MG63 (cell line): ENCODE results near the gene WDR93. TPM values are rescaled to one million over a fixed set of nuclear protein-coding genes. Genes with fewer than 3 reads are reported as not detected.

Experiments
- DNase-seq: peaks from one replicate; pipeline ENCODE4 v3.0.0-alpha.2; 2020
- H3K27me3 ChIP-seq: fragments of 250-450 bp; sonication (Bioruptor Pico); 2 replicates; pipeline ENCODE4 v1.5.1; 2020; ENCODE audit warnings: mild to moderate bottlenecking, moderate library complexity
- H3K36me3 ChIP-seq: fragments of 250-450 bp; sonication (Bioruptor Pico); 2 replicates; pipeline ENCODE4 v1.5.1; 2020; ENCODE audit warnings: mild to moderate bottlenecking, moderate library complexity
- H3K4me3 ChIP-seq: fragments of 250-450 bp; sonication (Bioruptor Pico); 2 replicates; pipeline ENCODE4 v1.5.1; 2020; ENCODE audit warnings: mild to moderate bottlenecking, moderate library complexity
- H3K9me3 ChIP-seq: fragments of 250-450 bp; sonication (Bioruptor Pico); 2 replicates; pipeline ENCODE4 v1.5.1; 2020; ENCODE audit warnings: mild to moderate bottlenecking, moderate library complexity
- total RNA-seq: library from RNA; depleted of rRNA; stranded (reverse); fragments of >200 nt; shearing (Covaris generic); gene quantifications from 2 replicates; pipeline ENCODE4 v1.2.3, GENCODE V29; 2014; ENCODE audit warnings: low replicate concordance

The WDR93 gene
- total RNA-seq, 1 experiment from 2014 or later = 0.13 TPM

- no peaks in the 10 kb centered on the region for H3K36me3 ChIP-seq
- H3K9me3 ChIP-seq = no peaks in the 10 kb centered on the region
- DNase-seq = peak; percentile 93
- H3K27me3 ChIP-seq = no peaks in the 10 kb centered on the region
- H3K4me3 ChIP-seq = peak within 1 kb of the TSS; percentile 62
These were observed 60.2 kb downstream of the WDR93 start, which contains the start of gene MESP1 for GRCh38 chr15:89750560-89751542. TSS of gene MESP1 (minus strand) at chr15:89751249. CDS start at chr15:89751231, 18 bp downstream.

GRCh38 chr15:89751748-89752147 lies 61.1 kb downstream of the WDR93 start:
- no peaks in the 10 kb centered on the region for H3K36me3 ChIP-seq
- H3K27me3 ChIP-seq = no peaks in the 10 kb centered on the region
- no peaks in the 10 kb centered on the region for H3K9me3 ChIP-seq
- DNase-seq = no peak
- H3K4me3 ChIP-seq = no peak overlapping the region

GRCh38 chr15:89753855-89754254 lies 63.2 kb downstream of the WDR93 start:
- Histone ChIP-seq H3K9me3 (no peaks in the 10 kb centered on the region), H3K4me3 (no peak overlapping the region), H3K36me3 (no peaks in the 10 kb centered on the region), H3K27me3 (no peaks in the 10 kb centered on the region)
- no peak for DNase-seq

- DNase-seq = no peak
- no peaks in the 10 kb centered on the region for H3K9me3 ChIP-seq
- H3K4me3 ChIP-seq = no peak overlapping the region
- H3K36me3 ChIP-seq = no peaks in the 10 kb centered on the region
- H3K27me3 ChIP-seq = no peaks in the 10 kb centered on the region
These were observed 63.9 kb downstream of the WDR93 start for GRCh38 chr15:89754361-89755154.

- Histone ChIP-seq H3K27me3 (no peaks in the 10 kb centered on the region), H3K36me3 (no peaks in the 10 kb centered on the region), H3K9me3 (no peaks in the 10 kb centered on the region), H3K4me3 (no peak overlapping the region)
- DNase-seq = no peak
These were observed 65.1 kb downstream of the WDR93 start for GRCh38 chr15:89755701-89756100.

GRCh38 chr15:89756897-89757296 lies 66.3 kb downstream of the WDR93 start:
- H3K36me3 ChIP-seq = no peaks in the 10 kb centered on the region
- no peak for DNase-seq
- H3K27me3 ChIP-seq = no peaks in the 10 kb centered on the region
- H3K9me3 ChIP-seq = no peaks in the 10 kb centered on the region
- no peak overlapping the region for H3K4me3 ChIP-seq

GRCh38 chr15:89758283-89758682 lies 67.7 kb downstream of the WDR93 start:
- no peaks in the 10 kb centered on the region for H3K36me3 ChIP-seq
- no peak overlapping the region for H3K4me3 ChIP-seq
- no peak for DNase-seq
- no peaks in the 10 kb centered on the region for H3K27me3 ChIP-seq
- H3K9me3 ChIP-seq = no peaks in the 10 kb centered on the region

GRCh38 chr15:89758981-89759380 lies 68.4 kb downstream of the WDR93 start:
- Histone ChIP-seq H3K9me3 (no peaks in the 10 kb centered on the region), H3K4me3 (no peak overlapping the region), H3K27me3 (no peaks in the 10 kb centered on the region), H3K36me3 (no peaks in the 10 kb centered on the region)
- DNase-seq = no peak

- Histone ChIP-seq H3K36me3 (no peaks in the 10 kb centered on the region), H3K27me3 (no peaks in the 10 kb centered on the region), H3K4me3 (no peak overlapping the region), H3K9me3 (no peaks in the 10 kb centered on the region)
- DNase-seq = no peak
These were observed 69.2 kb downstream of the WDR93 start for GRCh38 chr15:89759835-89760234.

GRCh38 chr15:89760303-89761008 lies 69.8 kb downstream of the WDR93 start:
- no peaks in the 10 kb centered on the region for H3K27me3 ChIP-seq
- H3K9me3 ChIP-seq = no peaks in the 10 kb centered on the region
- H3K4me3 ChIP-seq = no peak overlapping the region
- no peaks in the 10 kb centered on the region for H3K36me3 ChIP-seq
- peak; percentile 69 for DNase-seq

GRCh38 chr15:89761009-89761831 lies 70.6 kb downstream of the WDR93 start:
- Histone ChIP-seq H3K9me3 (no peaks in the 10 kb centered on the region), H3K4me3 (no peak overlapping the region), H3K27me3 (no peaks in the 10 kb centered on the region), H3K36me3 (no peaks in the 10 kb centered on the region)
- peak; percentile 56 for DNase-seq

- no peak for DNase-seq
- Histone ChIP-seq H3K4me3 (no peak overlapping the region), H3K27me3 (no peaks in the 10 kb centered on the region), H3K36me3 (no peaks in the 10 kb centered on the region), H3K9me3 (no peaks in the 10 kb centered on the region)
These were observed 71.3 kb downstream of the WDR93 start for GRCh38 chr15:89761929-89762328.

GRCh38 chr15:89765694-89766093 lies 75.1 kb downstream of the WDR93 start:
- no peak for DNase-seq
- H3K9me3 ChIP-seq = no peaks in the 10 kb centered on the region

GRCh38 chr15:89766357-89767311 lies 76.0 kb downstream of the WDR93 start:
- no peaks in the 10 kb centered on the region for H3K9me3 ChIP-seq
- DNase-seq = peak; percentile 51
- no peaks in the 10 kb centered on the region for H3K27me3 ChIP-seq
- H3K36me3 ChIP-seq = no peaks in the 10 kb centered on the region
- no peak overlapping the region for H3K4me3 ChIP-seq

More at GRCh38 chr15:89765694-89766093, 75.1 kb downstream of the WDR93 start:
- H3K36me3 ChIP-seq = no peaks in the 10 kb centered on the region
- H3K4me3 ChIP-seq = no peak overlapping the region
- H3K27me3 ChIP-seq = no peaks in the 10 kb centered on the region

- DNase-seq = no peak
- H3K9me3 ChIP-seq = no peaks in the 10 kb centered on the region
- H3K4me3 ChIP-seq = no peak overlapping the region
- H3K36me3 ChIP-seq = no peaks in the 10 kb centered on the region
- no peaks in the 10 kb centered on the region for H3K27me3 ChIP-seq
These were observed 76.9 kb downstream of the WDR93 start for GRCh38 chr15:89767411-89767915.
